Activated naive CD8-positive, alpha-beta T cell treated with anti-CD3 and anti-CD28 coated beads for 36 hours (primary cell): ENCODE measurements around the gene DNAJC15. TPM values are rescaled to one million over a fixed set of nuclear protein-coding genes. Genes with fewer than 3 reads are reported as not detected.

ENCODE experiments used
- DNase-seq: peaks from one replicate; pipeline ENCODE4 v3.0.0; 2021
- H3K27ac Mint-ChIP-seq: one replicate; pipeline ENCODE4 v1.8.0; 2022; ENCODE audit warnings: mild to moderate bottlenecking, moderate library complexity, mixed read lengths
- H3K27me3 Mint-ChIP-seq: one replicate; pipeline ENCODE4 v1.8.0; 2022; ENCODE audit warnings: mild to moderate bottlenecking, mixed read lengths
- H3K36me3 Mint-ChIP-seq: one replicate; pipeline ENCODE4 v1.8.0; 2021; ENCODE audit warnings: mild to moderate bottlenecking, mixed read lengths
- H3K4me1 Mint-ChIP-seq: one replicate; pipeline ENCODE4 v1.8.0; 2021; ENCODE audit warnings: mixed read lengths
- H3K4me3 Mint-ChIP-seq: one replicate; pipeline ENCODE4 v1.8.0; 2022; ENCODE audit warnings: mild to moderate bottlenecking, moderate library complexity, mixed read lengths
- H3K9me3 Mint-ChIP-seq: one replicate; pipeline ENCODE4 v1.8.0; 2022; ENCODE audit warnings: mixed read lengths
- total RNA-seq, 2 experiments: library from RNA; stranded (reverse); gene quantifications; one replicate each; pipeline ENCODE4 v1.2.3, GENCODE V29; 2021

Gene DNAJC15
- total RNA-seq, 2 experiments from 2014 or later: 13.6 to 13.9 TPM

GRCh38 chr13:43078399-43078798 is 55.0 kb downstream of the DNAJC15 start:
- Mint-ChIP-seq H3K9me3 (peaks cover 5% of the 10 kb centered on the region), H3K36me3 (peaks cover 34% of the 10 kb centered on the region), H3K27ac (no peak overlapping the region), H3K27me3 (no peaks in the 10 kb centered on the region), H3K4me3 (no peak overlapping the region), H3K4me1 (peaks cover 32% of the 10 kb centered on the region)
- DNase-seq: no peak

- peaks cover 34% of the 10 kb centered on the region for H3K36me3 Mint-ChIP-seq
- H3K27ac Mint-ChIP-seq: no peak overlapping the region
- no peaks in the 10 kb centered on the region for H3K27me3 Mint-ChIP-seq
- H3K4me1 Mint-ChIP-seq: peaks cover 31% of the 10 kb centered on the region
- no peak for DNase-seq
- peaks cover 5% of the 10 kb centered on the region for H3K9me3 Mint-ChIP-seq
- H3K4me3 Mint-ChIP-seq: no peak overlapping the region
Measured at GRCh38 chr13:43079392-43079931, 56.1 kb downstream of the DNAJC15 start.

GRCh38 chr13:43080199-43080598 is 56.8 kb downstream of the DNAJC15 start:
- Mint-ChIP-seq H3K4me1 (peaks cover 26% of the 10 kb centered on the region), H3K36me3 (peaks cover 34% of the 10 kb centered on the region), H3K9me3 (peaks cover 5% of the 10 kb centered on the region), H3K4me3 (no peak overlapping the region), H3K27ac (no peak overlapping the region), H3K27me3 (no peaks in the 10 kb centered on the region)
- no peak for DNase-seq

- Mint-ChIP-seq H3K36me3 (peaks cover 34% of the 10 kb centered on the region), H3K9me3 (peaks cover 5% of the 10 kb centered on the region), H3K4me1 (peaks cover 20% of the 10 kb centered on the region), H3K4me3 (no peak overlapping the region), H3K27me3 (no peaks in the 10 kb centered on the region), H3K27ac (no peak overlapping the region)
- DNase-seq: no peak
Measured at GRCh38 chr13:43081866-43082265, 58.5 kb downstream of the DNAJC15 start.

- peaks cover 15% of the 10 kb centered on the region for H3K4me1 Mint-ChIP-seq
- no peaks in the 10 kb centered on the region for H3K27me3 Mint-ChIP-seq
- H3K36me3 Mint-ChIP-seq: peaks cover 25% of the 10 kb centered on the region
- peaks cover 4% of the 10 kb centered on the region for H3K9me3 Mint-ChIP-seq
- no peak overlapping the region for H3K4me3 Mint-ChIP-seq
- H3K27ac Mint-ChIP-seq: no peak overlapping the region
- DNase-seq: no peak
Measured at GRCh38 chr13:43083750-43084149, 60.4 kb downstream of the DNAJC15 start.

- DNase-seq: no peak
- Mint-ChIP-seq H3K36me3 (peaks cover 29% of the 10 kb centered on the region), H3K27ac (no peak overlapping the region), H3K4me1 (peaks cover 15% of the 10 kb centered on the region), H3K9me3 (peaks cover 6% of the 10 kb centered on the region), H3K27me3 (no peaks in the 10 kb centered on the region), H3K4me3 (no peak overlapping the region)
Measured at GRCh38 chr13:43085545-43085944, 62.2 kb downstream of the DNAJC15 start.

- peaks cover 15% of the 10 kb centered on the region for H3K4me1 Mint-ChIP-seq
- H3K36me3 Mint-ChIP-seq: peaks cover 29% of the 10 kb centered on the region
- no peak overlapping the region for H3K27ac Mint-ChIP-seq
- no peak for DNase-seq
- H3K9me3 Mint-ChIP-seq: peaks cover 6% of the 10 kb centered on the region
- no peaks in the 10 kb centered on the region for H3K27me3 Mint-ChIP-seq
- H3K4me3 Mint-ChIP-seq: no peak overlapping the region
Measured at GRCh38 chr13:43086181-43086580, 62.8 kb downstream of the DNAJC15 start.

- Mint-ChIP-seq H3K27ac (peak overlapping the region; percentile 50), H3K27me3 (no peaks in the 10 kb centered on the region), H3K9me3 (peaks cover 6% of the 10 kb centered on the region), H3K4me1 (peaks cover 9% of the 10 kb centered on the region), H3K36me3 (peaks cover 26% of the 10 kb centered on the region), H3K4me3 (peak overlapping the region; percentile 32)
- DNase-seq: no peak
Measured at GRCh38 chr13:43088093-43088511, 64.7 kb downstream of the DNAJC15 start.

GRCh38 chr13:43089912-43090498 is 66.6 kb downstream of the DNAJC15 start:
- DNase-seq: no peak
- Mint-ChIP-seq H3K4me3 (no peak overlapping the region), H3K9me3 (peaks cover 6% of the 10 kb centered on the region), H3K27ac (no peak overlapping the region), H3K27me3 (no peaks in the 10 kb centered on the region), H3K4me1 (peaks cover 15% of the 10 kb centered on the region), H3K36me3 (peaks cover 29% of the 10 kb centered on the region)

GRCh38 chr13:43094901-43095300 is 71.5 kb downstream of the DNAJC15 start:
- Mint-ChIP-seq H3K9me3 (no peaks in the 10 kb centered on the region), H3K27me3 (no peaks in the 10 kb centered on the region), H3K27ac (peak overlapping the region; percentile 48), H3K4me3 (no peak overlapping the region), H3K4me1 (peaks cover 15% of the 10 kb centered on the region), H3K36me3 (peaks cover 48% of the 10 kb centered on the region)
- DNase-seq: no peak

- Mint-ChIP-seq H3K36me3 (peaks cover 48% of the 10 kb centered on the region), H3K27ac (no peak overlapping the region), H3K4me3 (no peak overlapping the region), H3K9me3 (peaks cover 6% of the 10 kb centered on the region), H3K27me3 (no peaks in the 10 kb centered on the region), H3K4me1 (peaks cover 15% of the 10 kb centered on the region)
- DNase-seq: no peak
Measured at GRCh38 chr13:43095771-43096719, 72.7 kb downstream of the DNAJC15 start.

- H3K9me3 Mint-ChIP-seq: peaks cover 8% of the 10 kb centered on the region
- H3K4me1 Mint-ChIP-seq: peaks cover 13% of the 10 kb centered on the region
- peaks cover 43% of the 10 kb centered on the region for H3K36me3 Mint-ChIP-seq
- H3K27me3 Mint-ChIP-seq: no peaks in the 10 kb centered on the region
- no peak for DNase-seq
- H3K27ac Mint-ChIP-seq: no peak overlapping the region
- no peak overlapping the region for H3K4me3 Mint-ChIP-seq
Measured at GRCh38 chr13:43100667-43101066, 77.3 kb downstream of the DNAJC15 start.

- Mint-ChIP-seq H3K27ac (no peak overlapping the region), H3K4me3 (no peak overlapping the region)
Measured at GRCh38 chr13:43102304-43102703, 78.9 kb downstream of the DNAJC15 start.

GRCh38 chr13:43107780-43108179 is 84.4 kb downstream of the DNAJC15 start:
- peaks cover 9% of the 10 kb centered on the region for H3K36me3 Mint-ChIP-seq
- H3K27me3 Mint-ChIP-seq: no peaks in the 10 kb centered on the region
- H3K4me3 Mint-ChIP-seq: no peak overlapping the region
- no peaks in the 10 kb centered on the region for H3K9me3 Mint-ChIP-seq
- DNase-seq: no peak
- no peak overlapping the region for H3K27ac Mint-ChIP-seq
- H3K4me1 Mint-ChIP-seq: no peaks in the 10 kb centered on the region

More at GRCh38 chr13:43102304-43102703, 78.9 kb downstream of the DNAJC15 start:
- Mint-ChIP-seq H3K4me1 (peaks cover 11% of the 10 kb centered on the region), H3K9me3 (peaks cover 8% of the 10 kb centered on the region), H3K36me3 (peaks cover 32% of the 10 kb centered on the region), H3K27me3 (no peaks in the 10 kb centered on the region)
- DNase-seq: no peak

- Mint-ChIP-seq H3K27me3 (no peaks in the 10 kb centered on the region), H3K27ac (no peak overlapping the region), H3K9me3 (no peaks in the 10 kb centered on the region), H3K4me1 (no peaks in the 10 kb centered on the region), H3K4me3 (no peak overlapping the region), H3K36me3 (peaks cover 6% of the 10 kb centered on the region)
- no peak for DNase-seq
Measured at GRCh38 chr13:43110036-43110435, 86.7 kb downstream of the DNAJC15 start.
